ENCODE data around the gene ELP6. TPM values are rescaled to one million over a fixed set of nuclear protein-coding genes. Genes with fewer than 3 reads are reported as not detected.

ELP6 gene
- total and polyA plus RNA-seq, 9 of the 15 experiments (the other 6 are each of a cell fraction or from before 2014, with no cell fraction given) = 76.9 to 198 (median 83.3) TPM

GRCh38 chr3:47522082-47522987, 8.8 kb upstream of the ELP6 start (continued):
- peak in 1 of 2 experiments; percentile 77; a peak in 2 of 4 replicates for TF ChIP-seq HDAC1 (IDR thresholded peaks at IDR 0.05)
- no peak for TF ChIP-seq RBM15 (IDR thresholded peaks at IDR 0.05; ENCODE audit: insufficient read depth, low read length)
- TF ChIP-seq BHLHE40 (IDR thresholded peaks at IDR 0.05; ENCODE audit: low read length) = peak; percentile 92
- no peak for TF ChIP-seq GABPA (tag; conservative IDR thresholded peaks at IDR 0.05; ENCODE audit: low read depth)
- no peak for TF ChIP-seq NFRKB (IDR thresholded peaks at IDR 0.05; ENCODE audit: low read depth)
- no peak for TF ChIP-seq ZBTB34 (CRISPR knock-in tag; IDR thresholded peaks at IDR 0.05)
- no peak for TF ChIP-seq NCOA1 (IDR thresholded peaks at IDR 0.05; ENCODE audit: low read depth)
- no peak for TF ChIP-seq ATF4 (CRISPR knock-in tag; IDR thresholded peaks at IDR 0.05)
- TF ChIP-seq NEUROD1 (IDR thresholded peaks at IDR 0.05; ENCODE audit: borderline replicate concordance, low read depth, low read length, partially characterized antibody) = peak; percentile 16
- TF ChIP-seq ESRRA (IDR thresholded peaks at IDR 0.05; ENCODE audit: borderline replicate concordance, low read depth) = peak; percentile 77
- no peak; the same call in 1 of the 2 replicates for TF ChIP-seq ZBED1 (IDR thresholded peaks at IDR 0.05)
- TF ChIP-seq HMBOX1 (IDR thresholded peaks at IDR 0.05) = no peak; the same call in 1 of the 2 replicates
- no peak for TF ChIP-seq ZNF143 (CRISPR knock-in tag; IDR thresholded peaks at IDR 0.05)
- peak; percentile 50; the same call in 1 of the 2 replicates for TF ChIP-seq ZFP91 (CRISPR knock-in tag; IDR thresholded peaks at IDR 0.05)
- 0 out of 2 replicates have a peak, but pooled peaks have one; percentile 2 for TF ChIP-seq HMGXB4 (CRISPR knock-in tag; IDR thresholded peaks at IDR 0.05)
- TF ChIP-seq NRF1 (conservative IDR thresholded peaks at IDR 0.05 in 1 of 2, IDR thresholded peaks at IDR 0.05 in 1 of 2) = no peak
- peak; percentile 65; the same call in 1 of the 2 replicates for TF ChIP-seq ZBTB17 (CRISPR knock-in tag; IDR thresholded peaks at IDR 0.05)
- TF ChIP-seq ZNF395 (CRISPR knock-in tag; IDR thresholded peaks at IDR 0.05) = peak; percentile 36; the same call in 1 of the 2 replicates
- no peak for TF ChIP-seq DDX20 (tag; IDR thresholded peaks at IDR 0.05; ENCODE audit: low read depth)
